ENCODE data around the gene RFC2. TPM values are rescaled to one million over a fixed set of nuclear protein-coding genes. Genes with fewer than 3 reads are reported as not detected.
A peak's percentile ranks its signal among the peaks of the same experiment; 100 is the strongest.

Gene RFC2
- total RNA-seq, 2 donors from 2014 or later, result 56.7 to 71.6 TPM

GRCh38 chr7:74190259-74190658 is 63.9 kb downstream of the RFC2 start:
- no peaks in the 10 kb centered on the region for H3K27me3 Mint-ChIP-seq (ENCODE audit: insufficient read depth)
- no peak overlapping the region for H3K4me3 ChIP-seq (ENCODE audit: low read length)
- peaks cover 86% of the 10 kb centered on the region for H3K36me3 Mint-ChIP-seq (ENCODE audit: low read depth)
- H3K9me3 Mint-ChIP-seq, result no peaks in the 10 kb centered on the region
- DNase-seq, result no peak
- no peak overlapping the region for H3K27ac ChIP-seq (ENCODE audit: low read depth, low read length)
- no peak for TF ChIP-seq CTCF (conservative IDR thresholded peaks at IDR 0.05)
- peaks cover 88% of the 10 kb centered on the region for H3K36me3 ChIP-seq (ENCODE audit: control insufficient read depth, insufficient read depth, low read length)
- no peaks in the 10 kb centered on the region for H3K9me3 ChIP-seq (ENCODE audit: control insufficient read depth, low read length)
- WGBS, 2 experiments (ENCODE audit: insufficient coverage in 1 of 2, insufficient read length in 1 of 2), result 96 to 98% methylated on average over 5 to 7 of the region's 7 CpGs
- H3K27ac Mint-ChIP-seq, result no peak overlapping the region
- H3K4me3 Mint-ChIP-seq, result no peak overlapping the region
- no peak overlapping the region for H3K9ac ChIP-seq (ENCODE audit: extremely low read depth, low read length, poor library complexity, severe bottlenecking)
- H3K4me1 Mint-ChIP-seq, result peaks cover 14% of the 10 kb centered on the region
- peaks cover 3% of the 10 kb centered on the region for H3K4me1 ChIP-seq (ENCODE audit: control insufficient read depth, insufficient read depth, low read length)
- H3K27me3 ChIP-seq (ENCODE audit: control insufficient read depth, insufficient read depth, low read length, poor library complexity, severe bottlenecking), result no peaks in the 10 kb centered on the region

GRCh38 chr7:74187915-74188675 is 66.1 kb downstream of the RFC2 start:
- H3K36me3 ChIP-seq (ENCODE audit: control insufficient read depth, insufficient read depth, low read length), result peaks cover 89% of the 10 kb centered on the region
- 94 to 96% methylated on average over 5 to 11 of the region's 11 CpGs for WGBS, 2 experiments (ENCODE audit: insufficient coverage in 1 of 2, insufficient read length in 1 of 2)
- no peak overlapping the region for H3K9ac ChIP-seq (ENCODE audit: extremely low read depth, low read length, poor library complexity, severe bottlenecking)
- Mint-ChIP-seq H3K27ac (peak overlapping the region; percentile 67), H3K27me3 (ENCODE audit: insufficient read depth) (no peaks in the 10 kb centered on the region), H3K4me1 (peaks cover 27% of the 10 kb centered on the region), H3K4me3 (no peak overlapping the region), H3K36me3 (ENCODE audit: low read depth) (peaks cover 68% of the 10 kb centered on the region), H3K9me3 (no peaks in the 10 kb centered on the region)
- no peak overlapping the region for H3K27ac ChIP-seq (ENCODE audit: low read depth, low read length)
- H3K4me3 ChIP-seq (ENCODE audit: low read length), result no peak overlapping the region
- no peaks in the 10 kb centered on the region for H3K4me1 ChIP-seq (ENCODE audit: control insufficient read depth, insufficient read depth, low read length)
- no peak for TF ChIP-seq CTCF (conservative IDR thresholded peaks at IDR 0.05)
- DNase-seq, result no peak
- H3K27me3 ChIP-seq (ENCODE audit: control insufficient read depth, insufficient read depth, low read length, poor library complexity, severe bottlenecking), result no peaks in the 10 kb centered on the region
- no peaks in the 10 kb centered on the region for H3K9me3 ChIP-seq (ENCODE audit: control insufficient read depth, low read length)

- Histone ChIP-seq H3K4me1 (ENCODE audit: control insufficient read depth, insufficient read depth, low read length) (peaks cover 3% of the 10 kb centered on the region), H3K27me3 (ENCODE audit: control insufficient read depth, insufficient read depth, low read length, poor library complexity, severe bottlenecking) (no peaks in the 10 kb centered on the region), H3K27ac (ENCODE audit: low read depth, low read length) (no peak overlapping the region), H3K4me3 (ENCODE audit: low read length) (no peak overlapping the region), H3K36me3 (ENCODE audit: control insufficient read depth, insufficient read depth, low read length) (peaks cover 83% of the 10 kb centered on the region), H3K9ac (ENCODE audit: extremely low read depth, low read length, poor library complexity, severe bottlenecking) (no peak overlapping the region), H3K9me3 (ENCODE audit: control insufficient read depth, low read length) (no peaks in the 10 kb centered on the region)
- no peak for TF ChIP-seq CTCF (conservative IDR thresholded peaks at IDR 0.05)
- Mint-ChIP-seq H3K4me3 (no peak overlapping the region), H3K27ac (no peak overlapping the region), H3K9me3 (no peaks in the 10 kb centered on the region), H3K4me1 (peaks cover 37% of the 10 kb centered on the region), H3K27me3 (ENCODE audit: insufficient read depth) (no peaks in the 10 kb centered on the region), H3K36me3 (ENCODE audit: low read depth) (peaks cover 57% of the 10 kb centered on the region)
- no peak for DNase-seq
- 80 to 100% methylated on average over 3 to 5 of the region's 5 CpGs for WGBS, 2 experiments (ENCODE audit: insufficient coverage in 1 of 2, insufficient read length in 1 of 2)
These were observed 68.6 kb downstream of the RFC2 start for GRCh38 chr7:74185636-74186035.

All from endodermal cell (in vitro differentiated cells).